ENCODE data around the gene HHAT.

DNA sequence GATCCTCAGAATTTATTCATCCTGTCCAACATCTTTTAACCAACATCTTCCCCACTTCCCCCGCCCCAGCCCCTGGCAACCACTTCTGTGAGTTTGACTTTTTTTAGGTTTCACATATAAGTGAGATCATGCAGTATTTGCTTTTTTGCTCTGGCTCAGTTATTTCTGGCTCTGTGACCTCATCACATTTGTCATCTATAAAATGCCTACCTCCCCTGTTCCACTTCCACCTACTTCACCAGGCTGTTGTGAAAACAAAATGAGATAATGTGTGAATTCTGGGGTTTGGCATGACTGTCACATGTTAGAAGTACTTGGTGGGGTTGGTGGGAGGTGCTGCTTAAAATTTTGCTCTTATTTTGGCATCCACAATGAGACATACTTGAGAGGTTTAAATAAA, 18.4 kb downstream of the HHAT start:
- no peak for TF ChIP-seq CEBPB (IDR thresholded peaks at IDR 0.05)
- no peak for TF ChIP-seq ESRRA (IDR thresholded peaks at IDR 0.05; ENCODE audit: borderline replicate concordance, low read length)
- TF ChIP-seq, protein P1, sequence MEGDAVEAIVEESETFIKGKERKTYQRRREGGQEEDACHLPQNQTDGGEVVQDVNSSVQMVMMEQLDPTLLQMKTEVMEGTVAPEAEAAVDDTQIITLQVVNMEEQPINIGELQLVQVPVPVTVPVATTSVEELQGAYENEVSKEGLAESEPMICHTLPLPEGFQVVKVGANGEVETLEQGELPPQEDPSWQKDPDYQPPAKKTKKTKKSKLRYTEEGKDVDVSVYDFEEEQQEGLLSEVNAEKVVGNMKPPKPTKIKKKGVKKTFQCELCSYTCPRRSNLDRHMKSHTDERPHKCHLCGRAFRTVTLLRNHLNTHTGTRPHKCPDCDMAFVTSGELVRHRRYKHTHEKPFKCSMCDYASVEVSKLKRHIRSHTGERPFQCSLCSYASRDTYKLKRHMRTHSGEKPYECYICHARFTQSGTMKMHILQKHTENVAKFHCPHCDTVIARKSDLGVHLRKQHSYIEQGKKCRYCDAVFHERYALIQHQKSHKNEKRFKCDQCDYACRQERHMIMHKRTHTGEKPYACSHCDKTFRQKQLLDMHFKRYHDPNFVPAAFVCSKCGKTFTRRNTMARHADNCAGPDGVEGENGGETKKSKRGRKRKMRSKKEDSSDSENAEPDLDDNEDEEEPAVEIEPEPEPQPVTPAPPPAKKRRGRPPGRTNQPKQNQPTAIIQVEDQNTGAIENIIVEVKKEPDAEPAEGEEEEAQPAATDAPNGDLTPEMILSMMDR (IDR thresholded peaks at IDR 0.05), result no peak
- no peak for TF ChIP-seq HOXB13 (CRISPR knock-in tag; IDR thresholded peaks at IDR 0.05; ENCODE audit: low read depth)
- TF ChIP-seq RAD21 (conservative IDR thresholded peaks at IDR 0.05 in 1 of 2, IDR thresholded peaks at IDR 0.05 in 1 of 2), result no peak
- TF ChIP-seq POLR2A (IDR thresholded peaks at IDR 0.05; ENCODE audit: low read length), result no peak
- no peak for TF ChIP-seq FOSL2 (IDR thresholded peaks at IDR 0.05)
- TF ChIP-seq FOSL2 (CRISPR knock-in tag; IDR thresholded peaks at IDR 0.05), result no peak
- TF ChIP-seq SREBF2 (IDR thresholded peaks at IDR 0.05), result no peak
